ENCODE results near the gene SLC24A4.

DNA sequence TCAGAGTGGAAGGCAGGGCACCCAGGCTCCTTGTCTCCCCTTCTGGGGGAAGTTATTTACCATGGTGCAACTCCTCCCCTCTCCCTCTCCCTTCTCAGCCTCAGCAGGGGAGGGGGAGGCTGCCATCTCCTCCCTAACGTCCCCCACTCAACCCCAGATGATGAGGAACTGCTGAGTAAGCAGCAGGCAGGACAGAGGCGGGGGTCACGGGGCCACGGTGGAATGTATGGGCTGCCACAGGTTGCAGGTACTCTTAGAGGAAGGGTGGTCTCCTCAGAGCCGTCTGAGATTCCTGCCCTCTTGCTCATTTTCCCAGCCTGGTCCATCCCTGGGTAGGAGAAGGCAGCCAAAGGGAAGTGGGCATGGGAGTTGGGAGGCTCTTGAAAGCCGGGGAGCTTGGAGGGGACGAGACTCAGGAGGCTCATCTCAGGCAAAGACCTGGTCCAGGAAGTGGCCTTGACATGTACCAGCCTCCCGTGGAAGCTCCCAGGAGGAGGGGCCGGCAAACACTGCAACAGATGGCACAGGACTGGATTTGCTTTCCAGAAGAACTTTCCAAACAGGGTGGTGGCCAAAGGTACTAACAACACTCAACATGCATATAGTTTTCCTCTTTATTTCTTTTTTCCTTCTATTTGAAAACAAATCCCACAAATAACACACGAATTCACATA, 209.7 kb downstream of the SLC24A4 start:
- TF ChIP-seq, protein P1, sequence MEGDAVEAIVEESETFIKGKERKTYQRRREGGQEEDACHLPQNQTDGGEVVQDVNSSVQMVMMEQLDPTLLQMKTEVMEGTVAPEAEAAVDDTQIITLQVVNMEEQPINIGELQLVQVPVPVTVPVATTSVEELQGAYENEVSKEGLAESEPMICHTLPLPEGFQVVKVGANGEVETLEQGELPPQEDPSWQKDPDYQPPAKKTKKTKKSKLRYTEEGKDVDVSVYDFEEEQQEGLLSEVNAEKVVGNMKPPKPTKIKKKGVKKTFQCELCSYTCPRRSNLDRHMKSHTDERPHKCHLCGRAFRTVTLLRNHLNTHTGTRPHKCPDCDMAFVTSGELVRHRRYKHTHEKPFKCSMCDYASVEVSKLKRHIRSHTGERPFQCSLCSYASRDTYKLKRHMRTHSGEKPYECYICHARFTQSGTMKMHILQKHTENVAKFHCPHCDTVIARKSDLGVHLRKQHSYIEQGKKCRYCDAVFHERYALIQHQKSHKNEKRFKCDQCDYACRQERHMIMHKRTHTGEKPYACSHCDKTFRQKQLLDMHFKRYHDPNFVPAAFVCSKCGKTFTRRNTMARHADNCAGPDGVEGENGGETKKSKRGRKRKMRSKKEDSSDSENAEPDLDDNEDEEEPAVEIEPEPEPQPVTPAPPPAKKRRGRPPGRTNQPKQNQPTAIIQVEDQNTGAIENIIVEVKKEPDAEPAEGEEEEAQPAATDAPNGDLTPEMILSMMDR (conservative IDR thresholded peaks at IDR 0.05; ENCODE audit: low read depth, low read length), result no peak
- TF ChIP-seq EZH2 (IDR thresholded peaks at IDR 0.05; ENCODE audit: low read length, unreplicated experiment), result no peak
- TF ChIP-seq EZH2phosphoT487 (IDR thresholded peaks at IDR 0.05; ENCODE audit: borderline replicate concordance, low read length), result no peak
